NOMO-1 treated with dmso at 0.1 percent for 144 hours (cell line): Measurements from ENCODE around the gene TNIP3.

Source experiments
- DNase-seq: peaks from one replicate; lab custom pipeline; 2025; ENCODE audit not compliant: unreplicated experiment; lab: John Stamatoyannopoulos, UW

The TNIP3 gene

DNA sequence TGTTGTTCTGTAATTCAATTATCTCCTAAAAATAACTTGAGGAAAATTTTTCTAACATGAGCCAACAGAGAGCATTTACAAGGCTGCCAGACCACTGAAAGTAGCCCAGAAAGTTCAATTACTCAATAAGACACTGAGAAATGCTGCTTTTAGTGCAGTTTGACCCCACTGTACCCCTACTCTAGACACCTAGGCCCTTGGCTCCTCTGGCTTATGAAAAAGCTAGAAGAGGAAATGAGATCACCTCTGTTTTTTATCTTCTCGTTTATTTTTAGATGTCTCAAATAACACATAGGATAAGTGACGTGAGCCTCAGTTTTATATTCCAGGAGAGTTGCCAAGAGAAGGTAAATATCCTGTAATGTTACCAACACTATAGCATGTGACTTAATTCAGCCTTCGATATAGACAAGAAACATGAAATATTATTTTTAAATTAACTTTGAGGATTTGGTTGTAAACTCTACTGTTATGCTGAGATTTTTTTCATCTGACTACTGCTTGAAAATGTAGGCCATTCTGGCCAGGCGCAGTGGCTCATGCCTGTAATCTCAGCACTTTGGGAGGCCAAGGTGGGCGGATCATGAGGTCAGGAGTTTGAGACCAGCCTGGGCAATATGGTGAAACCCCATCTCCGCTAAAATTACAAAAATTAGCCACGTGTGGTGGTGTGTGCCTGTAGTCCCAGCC lies 24.4 kb downstream of the TNIP3 start:
- no peak for DNase-seq

DNA sequence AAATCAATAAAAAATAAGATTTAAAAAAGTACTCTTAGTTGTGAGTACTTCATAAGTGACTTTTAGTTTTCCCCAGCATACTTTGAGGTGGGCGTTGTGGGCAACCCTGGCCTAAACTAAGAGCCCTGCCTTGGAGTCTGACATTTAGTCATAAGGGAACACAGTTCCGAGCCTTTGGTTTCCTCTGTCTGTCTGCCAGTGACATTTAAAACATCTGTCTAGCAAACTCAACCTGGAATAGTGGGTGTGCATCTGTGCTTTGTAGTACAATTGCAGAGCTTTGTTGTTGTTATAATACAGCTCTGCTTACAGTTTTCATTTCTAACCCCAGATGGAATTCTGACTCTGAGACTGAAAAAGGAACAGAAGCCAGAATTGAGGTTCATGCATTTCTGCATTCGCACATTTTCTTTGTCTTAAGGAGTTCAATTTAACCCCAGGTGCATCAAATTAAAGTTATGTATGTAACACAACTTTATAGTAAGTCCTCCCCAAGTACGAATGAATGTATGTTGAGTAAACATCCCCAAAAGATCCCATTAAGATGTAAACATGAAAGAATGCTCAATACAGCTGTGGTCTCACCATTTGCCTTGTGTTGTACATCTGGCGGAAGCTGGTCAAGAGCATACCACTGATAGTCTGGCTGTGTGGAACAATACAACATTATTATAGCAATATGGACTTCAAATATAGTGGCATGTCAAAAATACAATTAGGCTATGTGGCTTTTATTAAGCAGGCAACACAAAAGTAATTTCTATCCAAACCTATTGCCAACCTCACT lies 25.9 kb downstream of the TNIP3 start:
- DNase-seq, result no peak

DNA sequence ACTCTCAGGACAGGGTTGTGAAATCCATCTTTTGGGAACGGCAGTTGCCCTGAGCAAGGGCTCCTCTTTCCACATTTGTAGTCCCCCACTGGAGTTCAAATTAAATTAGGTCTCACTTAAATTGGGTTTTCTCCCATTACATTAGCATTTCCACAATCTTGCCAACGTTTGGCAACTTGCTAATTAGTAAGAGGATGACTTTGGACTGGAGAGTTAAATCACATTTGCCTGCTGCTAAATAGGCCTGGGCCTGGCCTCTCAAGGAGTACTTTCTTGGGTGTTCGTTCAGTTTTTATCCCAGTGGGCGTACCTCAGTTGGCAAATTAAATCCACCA lies 33.8 kb downstream of the TNIP3 start:
- no peak for DNase-seq

DNA sequence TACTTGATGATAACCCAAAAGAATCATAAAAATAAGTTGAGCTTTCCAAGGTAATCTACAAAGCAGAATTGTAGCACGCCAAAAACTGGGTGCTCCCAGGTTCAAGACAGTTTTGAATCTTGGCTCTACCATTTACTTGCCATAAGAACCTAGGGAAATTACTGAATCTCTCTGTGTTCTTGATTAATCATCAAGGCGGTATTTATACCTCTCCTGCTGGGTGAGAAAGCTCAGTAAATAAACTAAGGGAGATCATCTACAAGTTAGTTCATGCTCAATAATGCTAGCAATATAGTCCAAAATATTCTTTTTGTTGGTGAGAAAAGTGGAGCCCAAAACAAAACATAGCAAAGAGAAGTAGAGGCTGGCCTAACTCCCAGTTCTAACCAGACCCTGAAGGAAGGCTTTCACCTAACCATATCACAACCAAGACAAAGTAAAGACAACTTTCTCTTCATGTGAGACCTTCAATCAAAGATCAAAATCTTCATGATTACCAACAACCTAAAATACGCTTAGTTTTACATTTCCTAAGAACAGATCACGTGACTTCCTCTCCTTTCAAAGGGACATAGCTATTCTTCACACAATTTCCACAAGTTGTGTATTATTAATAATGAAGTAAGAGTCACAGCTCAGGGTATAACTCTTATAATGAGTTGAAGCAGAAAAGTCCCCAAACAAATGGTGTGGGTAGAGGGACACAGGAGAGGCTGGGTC lies 34.4 kb downstream of the TNIP3 start:
- DNase-seq, result no peak

DNA sequence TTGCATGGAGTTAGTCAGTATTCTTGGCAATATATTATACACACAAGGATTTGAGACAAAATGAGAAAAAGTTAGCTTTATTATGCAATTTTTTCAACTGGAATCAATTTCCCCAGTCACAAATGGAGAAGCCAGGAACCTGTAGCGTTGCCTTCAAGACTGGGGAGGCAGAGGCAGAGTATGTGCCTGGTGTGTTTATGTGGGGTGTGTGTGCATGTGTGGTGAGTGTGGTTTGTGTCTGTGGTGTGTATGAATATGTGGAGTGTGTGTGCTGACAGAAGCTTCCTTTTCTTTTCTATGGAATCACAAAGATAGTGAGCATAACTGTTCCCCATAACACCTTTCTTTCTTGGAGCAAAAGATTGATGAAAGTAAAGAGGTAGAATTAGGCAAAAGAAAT lies 37.0 kb downstream of the TNIP3 start:
- DNase-seq, result no peak

DNA sequence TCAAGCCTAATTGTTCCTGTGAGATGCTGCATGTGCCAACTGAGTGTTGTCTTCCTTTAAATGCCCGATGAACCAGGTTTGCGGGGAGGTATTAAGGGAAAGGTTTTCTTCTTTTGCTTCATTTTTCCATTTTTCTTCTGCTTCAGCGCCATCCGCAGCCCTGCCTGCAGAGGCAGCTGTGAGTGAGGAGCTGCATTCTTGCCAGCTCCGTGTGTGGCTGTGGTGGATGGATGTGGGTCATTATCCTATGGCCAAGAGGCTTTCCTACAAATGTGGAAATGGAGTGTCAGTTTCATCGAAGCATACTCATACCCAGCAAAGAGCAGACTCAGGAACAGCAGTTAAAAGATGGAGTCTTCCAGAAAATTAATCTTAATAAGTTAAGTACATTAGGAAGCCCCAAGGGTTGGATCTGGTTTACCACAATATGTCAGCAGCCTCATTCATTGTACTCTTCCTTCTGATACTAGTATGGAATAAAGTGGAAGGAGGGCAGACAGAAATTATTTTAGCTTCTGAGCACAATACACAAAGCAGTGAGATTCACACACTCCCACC lies 37.6 kb downstream of the TNIP3 start:
- DNase-seq, result no peak

DNA sequence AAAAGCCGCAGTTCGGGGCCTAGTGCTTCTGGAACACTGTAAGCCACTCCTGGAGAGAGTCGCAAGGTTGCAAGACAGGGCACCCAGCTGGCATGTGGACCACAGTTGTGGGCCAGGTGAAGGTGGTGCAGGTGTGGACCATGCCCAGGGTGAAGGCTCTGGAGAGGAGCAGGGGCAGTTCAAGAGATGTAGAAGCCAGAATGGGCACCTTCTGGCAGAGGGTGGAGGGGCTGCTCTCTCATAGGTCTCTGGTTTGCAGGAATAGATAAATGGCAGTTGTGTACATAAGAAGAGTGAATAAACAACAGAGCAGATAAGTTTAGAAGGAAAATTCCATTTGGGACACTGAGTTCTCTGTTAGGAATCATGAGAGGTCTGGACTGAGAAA lies 38.6 kb downstream of the TNIP3 start:
- DNase-seq, result no peak

DNA sequence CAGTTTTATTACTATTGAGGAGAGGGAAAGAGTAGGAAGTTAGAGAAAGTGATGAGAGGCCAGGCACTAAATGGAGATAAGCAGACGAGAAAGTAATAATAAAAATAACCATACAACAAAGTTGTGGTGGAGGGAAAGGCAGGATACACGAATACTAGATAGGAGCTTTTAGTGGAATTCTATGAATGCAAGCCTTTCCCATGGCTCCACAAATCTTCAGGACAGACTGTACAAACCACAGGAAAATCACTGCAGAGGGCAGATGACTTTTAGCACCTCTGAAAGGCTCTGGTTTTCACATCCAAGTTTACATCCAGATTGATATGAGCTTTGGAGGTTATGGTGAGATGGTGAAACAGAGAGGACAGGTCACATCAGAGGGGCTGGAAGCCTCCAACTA lies 41.5 kb downstream of the TNIP3 start:
- DNase-seq, result no peak

DNA sequence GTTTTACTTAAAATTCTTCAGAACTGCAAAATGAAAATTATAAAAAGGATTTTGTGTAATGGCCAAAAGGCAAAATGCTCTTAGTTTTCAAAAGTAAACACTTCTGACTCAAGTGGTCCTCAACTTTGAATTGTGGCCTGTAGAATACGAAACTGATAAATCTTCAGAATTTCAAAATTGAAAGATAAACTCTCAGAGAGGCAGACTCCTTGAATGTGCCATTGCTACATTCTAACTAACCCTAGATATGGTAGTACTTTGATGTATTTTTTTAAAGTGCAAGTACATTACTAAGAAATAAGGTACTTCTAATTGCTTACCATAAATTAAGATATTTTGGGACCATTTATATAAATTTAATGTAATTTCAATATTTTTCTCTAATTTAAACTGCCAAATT lies 44.4 kb downstream of the TNIP3 start:
- DNase-seq, result no peak

DNA sequence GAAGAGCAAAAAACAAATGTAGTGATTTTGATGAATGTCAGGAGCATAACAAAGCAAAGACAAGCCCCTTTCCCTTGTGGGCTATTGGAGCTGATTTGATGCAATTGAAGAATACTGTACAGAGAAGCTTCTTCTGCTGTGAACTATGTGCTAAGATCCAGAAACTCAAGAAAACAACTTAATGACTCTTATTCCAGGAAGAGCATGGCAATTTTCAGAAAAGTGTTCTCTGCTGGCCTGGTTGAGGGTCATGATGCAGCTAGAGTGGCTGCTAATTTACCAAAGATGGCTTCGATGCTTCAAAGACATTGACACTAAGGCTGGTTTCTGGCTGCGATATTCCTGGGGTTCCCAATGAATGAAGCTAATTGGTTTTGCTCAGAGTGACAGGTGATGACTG lies 45.8 kb downstream of the TNIP3 start:
- DNase-seq, result no peak

DNA sequence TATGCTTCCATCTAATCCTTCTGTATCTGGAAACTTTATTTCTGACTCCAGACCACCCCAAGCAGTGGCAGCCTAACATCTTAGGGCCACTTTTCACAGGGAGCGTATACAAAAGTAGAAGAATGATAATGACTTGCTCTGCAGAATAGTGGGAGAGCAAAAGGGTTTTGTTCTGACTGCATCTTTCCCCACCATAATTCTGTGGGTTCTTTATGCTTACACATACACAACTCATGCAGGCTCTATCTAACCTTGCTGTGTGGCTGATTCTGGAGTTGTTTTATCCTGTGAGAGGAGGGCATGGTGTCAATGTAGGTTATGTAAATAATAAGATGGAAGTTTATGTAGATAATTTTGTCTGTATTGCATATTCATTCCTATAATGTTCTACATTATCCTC lies 49.4 kb downstream of the TNIP3 start:
- DNase-seq, result no peak

DNA sequence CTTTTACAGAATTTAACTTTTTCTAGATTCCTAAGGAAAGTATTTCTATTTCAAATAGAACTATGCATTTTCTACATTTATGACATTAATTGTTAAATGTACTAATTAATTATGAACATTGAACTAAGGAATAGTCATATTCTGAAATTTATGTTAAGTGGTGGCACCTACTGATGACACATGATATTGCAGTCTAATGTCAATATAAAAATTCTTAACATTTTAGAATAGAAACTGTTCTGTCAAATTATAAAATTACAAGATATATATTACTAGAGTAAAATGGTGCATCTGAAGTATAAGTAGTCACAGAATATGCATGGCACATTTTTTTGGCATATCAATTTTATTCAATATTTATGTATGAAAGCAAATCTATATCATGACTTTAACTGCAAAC lies 51.6 kb downstream of the TNIP3 start:
- no peak for DNase-seq

DNA sequence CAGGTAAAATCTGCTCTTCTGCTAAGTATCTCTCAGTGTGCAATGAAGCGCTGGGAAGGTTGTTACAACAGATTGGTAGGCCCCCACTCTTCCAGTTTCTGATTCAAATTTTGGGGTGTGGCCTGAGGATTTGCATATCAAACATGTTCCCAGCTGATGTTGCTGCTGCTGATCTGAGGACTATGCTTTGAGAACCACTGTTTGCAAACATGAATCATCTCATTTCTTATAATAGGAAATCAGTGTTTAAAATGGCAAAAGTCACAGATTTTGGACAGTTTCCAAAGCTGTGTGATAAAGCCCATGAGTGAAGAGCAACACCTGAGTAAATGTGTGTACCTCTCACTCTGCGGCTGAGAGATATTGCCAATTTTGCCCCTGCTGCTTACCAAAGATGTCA lies 55.6 kb downstream of the TNIP3 start:
- DNase-seq, result no peak

DNA sequence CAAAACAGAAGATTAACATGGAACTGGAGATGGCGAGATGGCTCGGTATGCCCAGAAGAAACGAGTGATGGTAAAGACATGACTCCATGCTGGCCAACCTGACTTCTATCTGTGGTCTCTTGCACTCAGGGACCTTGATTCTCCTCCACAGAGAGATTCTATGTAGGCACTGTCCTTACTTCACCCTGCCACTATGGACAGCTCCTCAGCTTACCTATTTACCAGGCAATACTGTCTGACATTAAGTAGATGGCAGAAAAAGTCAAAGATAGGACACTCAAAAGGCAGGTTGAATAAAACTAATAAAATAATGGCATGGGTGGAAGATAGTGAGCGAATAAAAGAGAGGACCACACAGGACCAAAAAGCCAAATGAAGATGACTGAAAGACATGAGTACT lies 56.6 kb downstream of the TNIP3 start:
- DNase-seq, result no peak

DNA sequence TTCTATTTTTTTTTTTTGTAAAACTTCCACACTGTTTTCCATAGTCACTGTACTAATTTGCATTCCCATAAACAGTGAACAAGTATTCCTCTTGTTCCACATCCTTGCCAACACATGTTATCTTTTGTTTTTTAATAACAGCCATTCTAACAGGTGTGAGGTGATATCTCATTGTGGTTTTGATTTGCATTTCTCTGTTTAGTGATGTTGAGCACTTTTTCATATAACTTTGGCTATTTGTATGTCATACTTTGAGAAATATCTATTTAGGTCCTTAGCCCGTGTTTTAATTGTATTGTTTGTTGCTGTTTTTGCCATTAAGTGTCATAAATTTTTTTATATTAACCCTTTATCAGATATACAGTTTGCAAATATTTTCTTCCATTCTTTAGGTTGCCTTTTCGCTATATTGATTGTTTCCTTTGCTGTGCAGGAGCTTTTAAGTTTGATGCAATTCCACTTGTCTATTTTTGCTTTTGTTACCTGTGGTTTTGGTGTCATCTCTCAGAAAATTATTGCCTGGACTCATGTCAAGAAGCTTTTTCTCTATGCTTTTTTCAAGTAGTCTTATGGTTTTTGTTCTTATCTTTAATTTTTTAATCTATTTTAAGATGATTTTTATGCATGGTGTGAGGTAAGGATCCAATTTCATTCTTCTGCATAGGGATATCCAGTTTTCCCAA lies 63.9 kb downstream of the TNIP3 start:
- no peak for DNase-seq

DNA sequence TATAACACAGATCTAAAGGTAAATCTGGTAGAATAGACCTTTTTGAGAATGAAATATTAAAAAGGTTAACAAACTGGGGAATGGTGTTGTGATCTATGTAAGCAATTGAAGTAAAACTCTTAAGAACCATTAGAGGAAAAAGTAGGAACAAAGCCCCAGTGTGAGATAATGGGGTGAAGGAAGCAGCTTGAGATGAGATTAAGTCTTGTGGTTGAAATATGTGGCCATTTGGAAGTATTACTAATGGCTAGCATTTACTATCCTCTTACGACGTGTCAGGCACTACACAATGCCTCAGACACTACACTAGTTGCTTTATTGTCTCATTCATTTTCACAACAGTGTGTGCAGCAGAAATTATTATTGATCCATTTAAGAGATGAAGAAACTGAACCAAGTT lies 65.9 kb downstream of the TNIP3 start:
- no peak for DNase-seq

DNA sequence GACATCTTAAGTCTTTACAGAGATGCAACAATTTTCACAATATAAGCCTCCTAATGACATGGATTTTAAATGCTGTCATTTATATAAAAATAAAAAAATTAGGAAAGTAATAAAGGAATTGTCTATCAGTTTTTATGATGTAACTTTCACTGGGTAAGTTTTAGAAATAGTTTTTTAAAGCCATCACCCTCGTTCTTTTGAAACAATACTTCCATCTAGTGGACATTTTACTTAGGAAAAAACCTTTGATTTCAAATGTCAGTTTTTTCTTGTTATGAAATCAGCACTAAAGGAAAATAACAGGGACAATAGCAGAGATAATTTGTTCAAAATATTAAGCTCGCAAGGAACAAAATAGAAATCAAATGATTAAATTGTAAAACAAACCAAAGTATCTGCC lies 67.5 kb downstream of the TNIP3 start:
- DNase-seq, result no peak

DNA sequence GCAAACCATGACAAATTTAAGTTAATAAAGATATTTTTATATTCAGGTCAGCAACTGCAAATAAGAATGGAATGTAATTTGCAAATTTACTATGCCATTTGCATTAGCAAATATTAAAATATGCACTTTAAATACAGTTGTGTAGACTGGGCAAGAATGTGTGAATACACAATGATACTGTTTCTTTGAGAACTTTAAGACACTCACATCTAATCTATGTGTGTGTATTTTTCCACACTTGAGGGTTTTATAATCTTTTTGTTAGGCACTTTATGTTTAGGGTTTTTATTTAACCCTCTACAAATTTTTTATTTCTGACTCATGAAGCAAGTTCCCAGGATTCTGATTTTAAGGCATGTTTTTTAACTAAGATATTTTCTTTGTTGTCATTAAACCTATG lies 67.9 kb downstream of the TNIP3 start:
- no peak for DNase-seq

DNA sequence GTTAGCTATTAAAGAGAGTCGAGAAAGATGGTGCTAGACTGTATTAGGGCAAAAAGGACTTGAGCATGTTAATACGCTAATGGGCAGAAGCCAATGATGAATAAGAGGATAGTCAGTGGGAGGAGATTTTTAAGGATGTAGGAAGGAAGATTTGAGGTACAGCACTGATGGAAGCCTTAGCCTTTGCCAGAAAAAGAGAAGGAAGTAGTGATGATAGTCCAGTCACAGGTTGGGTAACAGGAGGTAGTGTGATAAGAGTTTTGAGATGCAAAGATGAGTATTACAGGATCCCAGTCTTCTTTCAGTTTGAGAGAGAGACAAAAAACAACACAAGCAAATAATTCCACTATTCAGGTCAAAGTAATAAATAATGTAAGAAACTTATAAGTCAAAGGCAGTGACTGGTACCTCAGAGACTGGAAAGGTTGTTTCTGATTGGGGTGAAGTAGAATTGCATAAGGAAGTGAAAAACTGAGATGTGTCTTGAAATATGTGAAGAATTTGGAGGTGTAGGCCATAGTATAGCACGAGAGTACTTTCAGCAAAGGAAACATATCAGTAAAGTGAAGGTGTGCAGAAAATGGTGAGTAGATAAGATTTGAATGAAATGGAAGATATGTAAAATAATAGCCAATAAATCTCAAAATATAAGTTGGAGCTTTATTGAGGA lies 69.7 kb downstream of the TNIP3 start:
- DNase-seq, result no peak

DNA sequence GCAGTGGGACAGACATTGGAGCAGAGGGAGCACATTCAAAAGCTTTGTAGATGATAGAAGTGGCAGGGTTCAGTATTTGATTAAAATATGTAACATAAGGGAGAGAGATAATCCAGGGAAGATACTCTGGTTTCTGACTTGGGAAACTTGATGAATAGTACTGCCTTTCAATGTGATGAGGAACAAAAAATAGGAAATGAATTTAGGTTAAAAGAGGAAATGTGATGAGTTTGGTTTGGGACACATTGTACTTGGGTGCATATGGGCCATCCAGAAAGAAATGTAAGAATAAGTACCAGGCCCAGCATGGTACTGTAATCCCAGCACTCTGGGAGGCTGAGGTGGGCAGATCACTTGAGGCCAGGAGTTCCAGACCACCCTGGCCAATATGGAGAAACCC lies 70.9 kb downstream of the TNIP3 start:
- no peak for DNase-seq

DNA sequence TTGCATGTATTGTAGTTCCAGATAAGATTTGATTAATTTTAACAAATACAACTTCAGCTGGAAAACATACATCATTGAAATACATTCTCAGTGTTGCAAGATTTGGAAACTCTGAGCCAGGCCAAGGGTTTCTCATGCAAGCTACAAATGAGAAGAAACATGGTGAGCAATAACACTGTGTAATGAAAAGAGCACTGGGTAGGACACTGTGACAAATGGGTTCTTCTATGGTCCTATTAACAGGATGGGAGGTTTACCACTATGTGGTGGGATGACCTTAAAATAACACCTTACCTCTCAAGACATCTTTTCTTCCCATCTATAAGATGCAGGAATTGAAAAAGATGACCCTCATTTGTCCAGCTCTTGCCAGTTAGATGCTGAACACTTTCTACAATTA lies 72.2 kb downstream of the TNIP3 start:
- no peak for DNase-seq
